Activated CD4-positive, alpha-beta T cell treated with anti-CD3 and anti-CD28 coated beads for 36 hours (primary cell): Measurements from ENCODE around the gene SCEL. TPM values are rescaled to one million over a fixed set of nuclear protein-coding genes. Genes with fewer than 3 reads are reported as not detected.
"Not testable (repeated sequence)": the region's sequence is repeated elsewhere in the genome, so short reads cannot be mapped to it uniquely, and the experiment has no call there.

Experiments used
- ATAC-seq: fragments of 200-7000 bp; cut with Tn5 transposase; one replicate; pipeline ENCODE4 v1.10.0; 2021; ENCODE audit warnings: mild to moderate bottlenecking, moderate library complexity
- CTCF ChIA-PET: fragments of 350-600 bp; sonication (Branson Sonifier 250); formaldehyde crosslinking; loops from one replicate; lab custom pipeline; 2021; ENCODE audit warnings: antibody characterized with exemption; lab: Charles Lee
- POLR2A ChIA-PET: fragments of 350-600 bp; sonication (Branson Sonifier 250); formaldehyde crosslinking; loops from one replicate; lab custom pipeline; 2021; ENCODE audit warnings: antibody characterized with exemption, inconsistent platforms; lab: Charles Lee
- DNase-seq: peaks from one replicate; pipeline ENCODE4 v3.0.0-alpha.2; 2020
- H3K27ac Mint-ChIP-seq: one replicate; pipeline ENCODE4 v1.8.0; 2021; ENCODE audit warnings: mixed read lengths
- H3K27me3 Mint-ChIP-seq: one replicate; pipeline ENCODE4 v1.8.0; 2021; ENCODE audit warnings: mixed read lengths
- H3K36me3 Mint-ChIP-seq: one replicate; pipeline ENCODE4 v1.8.0; 2021; ENCODE audit warnings: low read depth, mixed read lengths
- H3K4me1 Mint-ChIP-seq: one replicate; pipeline ENCODE4 v1.8.0; 2021; ENCODE audit warnings: mixed read lengths
- H3K4me3 Mint-ChIP-seq: one replicate; pipeline ENCODE4 v1.8.0; 2021; ENCODE audit warnings: mild to moderate bottlenecking, moderate library complexity, mixed read lengths
- H3K9me3 Mint-ChIP-seq: one replicate; pipeline ENCODE4 v1.8.0; 2021; ENCODE audit warnings: low read depth, mixed read lengths
- intact Hi-C, 2 experiments: fragments of 100-400 bp; cut with DNase I in 1 of 2; cut with micrococcal nuclease in 1 of 2; formaldehyde crosslinking; loops; one replicate each; pipeline versions ENCODE4 v1.14.2 to v1.15.1; 2022 to 2024; cut with DNase I, micrococcal nuclease
- total RNA-seq, 2 experiments: library from RNA; stranded (reverse); gene quantifications; one replicate each; pipeline ENCODE4 v1.2.3, GENCODE V29; 2021

The SCEL gene
- total RNA-seq, 2 experiments from 2014 or later: not detected

GRCh38 chr13:77662831-77663230, 127.3 kb downstream of the SCEL start:
- ATAC-seq, intact Hi-C loops, POLR2A ChIA-PET, DNase-seq, H3K9me3 Mint-ChIP-seq, H3K4me3 Mint-ChIP-seq, H3K27ac Mint-ChIP-seq, H3K36me3 Mint-ChIP-seq, H3K4me1 Mint-ChIP-seq, H3K27me3 Mint-ChIP-seq, CTCF ChIA-PET: not testable (repeated sequence)

GRCh38 chr13:77674852-77675251, 139.3 kb downstream of the SCEL start:
- no peak overlapping the region for H3K27ac Mint-ChIP-seq
- H3K4me1 Mint-ChIP-seq: no peaks in the 10 kb centered on the region
- CTCF ChIA-PET: interaction anchor here (0.5 to 1.6 kb wide), 2 partner anchors 8 to 451 kb away, joined by 3 to 5 read pairs; no protein-coding TSS in a partner anchor
- no peaks in the 10 kb centered on the region for H3K9me3 Mint-ChIP-seq
- H3K4me3 Mint-ChIP-seq: no peak overlapping the region
- POLR2A ChIA-PET: no interaction called here
- no peak for ATAC-seq
- intact Hi-C loops: no loop called here
- peaks cover 52% of the 10 kb centered on the region for H3K27me3 Mint-ChIP-seq
- H3K36me3 Mint-ChIP-seq: no peaks in the 10 kb centered on the region
- no peak for DNase-seq

GRCh38 chr13:77678691-77679235, 143.3 kb downstream of the SCEL start:
- ATAC-seq (no peak), DNase-seq (no peak)
- H3K36me3 Mint-ChIP-seq: no peaks in the 10 kb centered on the region
- no peak overlapping the region for H3K4me3 Mint-ChIP-seq
- H3K9me3 Mint-ChIP-seq: no peaks in the 10 kb centered on the region
- intact Hi-C loops: no loop called here
- POLR2A ChIA-PET: no interaction called here
- no peak overlapping the region for H3K27ac Mint-ChIP-seq
- H3K27me3 Mint-ChIP-seq: peaks cover 35% of the 10 kb centered on the region
- H3K4me1 Mint-ChIP-seq: no peaks in the 10 kb centered on the region
- CTCF ChIA-PET: no interaction called here

GRCh38 chr13:77687799-77688198, 152.3 kb downstream of the SCEL start:
- no peak for ATAC-seq
- ChIA-PET POLR2A (no interaction called here), CTCF (no interaction called here)
- H3K9me3 Mint-ChIP-seq: no peaks in the 10 kb centered on the region
- intact Hi-C loops: no loop called here
- H3K27me3 Mint-ChIP-seq: no peaks in the 10 kb centered on the region
- no peaks in the 10 kb centered on the region for H3K4me1 Mint-ChIP-seq
- no peak overlapping the region for H3K27ac Mint-ChIP-seq
- no peak overlapping the region for H3K4me3 Mint-ChIP-seq
- DNase-seq: no peak
- no peaks in the 10 kb centered on the region for H3K36me3 Mint-ChIP-seq

- H3K27me3 Mint-ChIP-seq: no peaks in the 10 kb centered on the region
- no peak overlapping the region for H3K27ac Mint-ChIP-seq
- intact Hi-C loops: no loop called here
- ChIA-PET CTCF (interaction anchor here (1.0 to 1.5 kb wide), 4 partner anchors 23 to 214 kb away, joined by 3 to 4 read pairs (median 3); no protein-coding TSS in a partner anchor), POLR2A (no interaction called here)
- no peaks in the 10 kb centered on the region for H3K36me3 Mint-ChIP-seq
- no peak overlapping the region for H3K4me3 Mint-ChIP-seq
- no peaks in the 10 kb centered on the region for H3K9me3 Mint-ChIP-seq
- DNase-seq (no peak), ATAC-seq (no peak)
- peaks cover 12% of the 10 kb centered on the region for H3K4me1 Mint-ChIP-seq
Observed at GRCh38 chr13:77691871-77692270, 156.4 kb downstream of the SCEL start.

- Mint-ChIP-seq H3K36me3 (no peaks in the 10 kb centered on the region), H3K4me3 (no peak overlapping the region), H3K9me3 (no peaks in the 10 kb centered on the region), H3K27ac (no peak overlapping the region), H3K27me3 (no peaks in the 10 kb centered on the region), H3K4me1 (peaks cover 16% of the 10 kb centered on the region)
- no peak for ATAC-seq
- intact Hi-C loops: no loop called here
- DNase-seq: no peak
- ChIA-PET CTCF (interaction anchor here (1.2 kb wide), 1 partner anchor 57 kb away, joined by 3 read pairs; no protein-coding TSS in a partner anchor), POLR2A (interaction anchor here (0.6 kb wide), 1 partner anchor 850 kb away, joined by 3 read pairs; no protein-coding TSS in a partner anchor)
Observed at GRCh38 chr13:77692746-77693448, 157.4 kb downstream of the SCEL start.

- ChIA-PET CTCF (interaction anchor here (1.0 to 1.2 kb wide), 2 partner anchors 47 to 57 kb away, joined by 3 read pairs; no protein-coding TSS in a partner anchor), POLR2A (interaction anchor here (0.6 kb wide), 1 partner anchor 849 kb away, joined by 3 read pairs; no protein-coding TSS in a partner anchor)
- H3K36me3 Mint-ChIP-seq: no peaks in the 10 kb centered on the region
- H3K4me1 Mint-ChIP-seq: peaks cover 16% of the 10 kb centered on the region
- intact Hi-C loops: no loop called here
- H3K27me3 Mint-ChIP-seq: no peaks in the 10 kb centered on the region
- H3K9me3 Mint-ChIP-seq: no peaks in the 10 kb centered on the region
- DNase-seq: no peak
- no peak overlapping the region for H3K27ac Mint-ChIP-seq
- no peak overlapping the region for H3K4me3 Mint-ChIP-seq
- no peak for ATAC-seq
Observed at GRCh38 chr13:77693449-77693940, 158.0 kb downstream of the SCEL start.

Other genes with a start within 250 kb of the SCEL start
- gene MYCBP2, start 208.6 kb upstream of the SCEL start, total RNA-seq: 10 to 100 TPM; 71.3 to 85.9 TPM
- 10 to 100 TPM; 26.7 to 39.8 TPM for gene SLAIN1, start 162.0 kb downstream of the SCEL start, total RNA-seq